CD4-positive, alpha-beta T cell treated with Interleukin-1 beta for 1 hour (primary cell): Measurements from ENCODE around the gene GFRA3.

Experiments
- DNase-seq, 2 donors: peaks; one replicate each; pipeline ENCODE4 v3.0.0-alpha.2; 2020 to 2022

The GFRA3 gene

GRCh38 chr5:138246334-138246733 lies 28.1 kb downstream of the GFRA3 start:
- DNase-seq: no peak

GRCh38 chr5:138245717-138246116 lies 28.7 kb downstream of the GFRA3 start:
- DNase-seq: no peak

- DNase-seq: no peak
Observed at GRCh38 chr5:138243794-138244193, 30.6 kb downstream of the GFRA3 start.

- DNase-seq: peak in 1 of 2 donors; percentile 8
Observed at GRCh38 chr5:138241688-138242571, 32.5 kb downstream of the GFRA3 start.

- DNase-seq: no peak
Observed at GRCh38 chr5:138240650-138241385, 33.6 kb downstream of the GFRA3 start.

- no peak for DNase-seq
Observed at GRCh38 chr5:138238034-138238433, 36.4 kb downstream of the GFRA3 start.

GRCh38 chr5:138234651-138235050 lies 39.8 kb downstream of the GFRA3 start:
- no peak for DNase-seq

GRCh38 chr5:138233280-138233679 lies 41.1 kb downstream of the GFRA3 start:
- no peak for DNase-seq

GRCh38 chr5:138230981-138231589 lies 43.3 kb downstream of the GFRA3 start:
- no peak for DNase-seq

- DNase-seq: no peak
Observed at GRCh38 chr5:138230261-138230660, 44.2 kb downstream of the GFRA3 start.

GRCh38 chr5:138229387-138229786 lies 45.0 kb downstream of the GFRA3 start:
- no peak for DNase-seq

- no peak for DNase-seq
Observed at GRCh38 chr5:138226910-138227309, 47.5 kb downstream of the GFRA3 start.

- DNase-seq: no peak
Observed at GRCh38 chr5:138224712-138225111, 49.7 kb downstream of the GFRA3 start.

GRCh38 chr5:138223532-138223931 lies 50.9 kb downstream of the GFRA3 start:
- DNase-seq: no peak

GRCh38 chr5:138216799-138217198 lies 57.6 kb downstream of the GFRA3 start:
- no peak for DNase-seq

- peak; percentile 94 to 96 for DNase-seq
Observed at GRCh38 chr5:138213161-138214029, 61.0 kb downstream of the GFRA3 start, which contains the start of gene CDC23. TSS of gene CDC23 (minus strand) at chr5:138213323. CDS start at chr5:138213312, 11 bp downstream.

GRCh38 chr5:138212828-138213160 lies 61.6 kb downstream of the GFRA3 start:
- no peak for DNase-seq

GRCh38 chr5:138210985-138211384 lies 63.4 kb downstream of the GFRA3 start:
- DNase-seq: no peak
